Activated B cell treated with CpG ODN at 0.5 μM for 24 hours (primary cell): ENCODE data around the gene CHIA. TPM values are rescaled to one million over a fixed set of nuclear protein-coding genes. Genes with fewer than 3 reads are reported as not detected.

Experiments
- ATAC-seq: fragments of 200-7000 bp; cut with Tn5 transposase; one replicate; pipeline ENCODE4 v1.10.0; 2021; ENCODE audit warnings: low read depth, mild to moderate bottlenecking, moderate library complexity
- CTCF ChIA-PET: fragments of 350-600 bp; sonication (Branson Sonifier 250); formaldehyde crosslinking; loops from one replicate; lab custom pipeline; 2021; ENCODE audit warnings: antibody characterized with exemption; lab: Charles Lee
- POLR2A ChIA-PET: fragments of 350-600 bp; sonication (Branson Sonifier 250); formaldehyde crosslinking; loops from one replicate; lab custom pipeline; 2021; ENCODE audit warnings: antibody characterized with exemption; lab: Charles Lee
- DNase-seq: peaks from one replicate; pipeline ENCODE4 v3.0.0; 2022
- H3K27ac Mint-ChIP-seq: one replicate; pipeline ENCODE4 v1.8.0; 2020; ENCODE audit warnings: mixed read lengths
- H3K27me3 Mint-ChIP-seq: one replicate; pipeline ENCODE4 v1.8.0; 2021; ENCODE audit warnings: mixed read lengths
- H3K36me3 Mint-ChIP-seq: one replicate; pipeline ENCODE4 v1.8.0; 2021; ENCODE audit warnings: low read depth, mixed read lengths
- H3K4me1 Mint-ChIP-seq: one replicate; pipeline ENCODE4 v1.8.0; 2021; ENCODE audit warnings: mixed read lengths
- H3K4me3 Mint-ChIP-seq: one replicate; pipeline ENCODE4 v1.8.0; 2020; ENCODE audit warnings: mild to moderate bottlenecking, mixed read lengths
- H3K9me3 Mint-ChIP-seq: one replicate; pipeline ENCODE4 v1.8.0; 2020; ENCODE audit warnings: mixed read lengths
- CTCF ChIP-seq: fragments of 200-600 bp; IDR thresholded peaks from one replicate; pipeline ENCODE4 v1.8.0; 2022; ENCODE audit warnings: antibody characterized with exemption, mild to moderate bottlenecking
- intact Hi-C: fragments of 100-400 bp; cut with micrococcal nuclease; formaldehyde crosslinking; loops from one replicate; pipeline ENCODE4 v1.15.1; 2024
- total RNA-seq: library from RNA; stranded (reverse); gene quantifications from 2 replicates; pipeline ENCODE4 v1.2.3, GENCODE V29; 2022

The CHIA gene
- total RNA-seq, 1 donor from 2014 or later: not detected

GRCh38 chr1:111281411-111281810, 9.2 kb upstream of the CHIA start:
- Mint-ChIP-seq H3K4me1 (no peaks in the 10 kb centered on the region), H3K36me3 (no peaks in the 10 kb centered on the region), H3K9me3 (no peaks in the 10 kb centered on the region), H3K27me3 (no peaks in the 10 kb centered on the region), H3K4me3 (no peak overlapping the region), H3K27ac (no peak overlapping the region)
- ChIA-PET CTCF (no interaction called here), POLR2A (no interaction called here)
- no peak for TF ChIP-seq CTCF
- ATAC-seq (no peak), DNase-seq (no peak)
- intact Hi-C loops: no loop called here

GRCh38 chr1:111283838-111284237, 6.8 kb upstream of the CHIA start:
- Mint-ChIP-seq H3K27ac (no peak overlapping the region), H3K4me3 (no peak overlapping the region), H3K27me3 (no peaks in the 10 kb centered on the region), H3K36me3 (no peaks in the 10 kb centered on the region), H3K4me1 (no peaks in the 10 kb centered on the region), H3K9me3 (no peaks in the 10 kb centered on the region)
- no peak for TF ChIP-seq CTCF
- intact Hi-C loops: no loop called here
- CTCF ChIA-PET: no interaction called here
- DNase-seq: no peak
- no peak for ATAC-seq
- POLR2A ChIA-PET: no interaction called here

- no peak for TF ChIP-seq CTCF
- intact Hi-C loops: loop anchor here (2.0 kb wide), 1 partner anchor 15 kb away; no protein-coding TSS in a partner anchor
Observed at GRCh38 chr1:111285879-111286278, 4.8 kb upstream of the CHIA start.

GRCh38 chr1:111286912-111287311, 3.7 kb upstream of the CHIA start:
- no peak for TF ChIP-seq CTCF
- H3K9me3 Mint-ChIP-seq: peaks cover 3% of the 10 kb centered on the region
- no peak overlapping the region for H3K4me3 Mint-ChIP-seq
- no peaks in the 10 kb centered on the region for H3K36me3 Mint-ChIP-seq
- ChIA-PET POLR2A (no interaction called here), CTCF (no interaction called here)
- intact Hi-C loops: loop anchor here (2.0 kb wide), 1 partner anchor 16 kb away; no protein-coding TSS in a partner anchor
- no peaks in the 10 kb centered on the region for H3K27me3 Mint-ChIP-seq
- no peak for DNase-seq
- H3K4me1 Mint-ChIP-seq: no peaks in the 10 kb centered on the region
- ATAC-seq: no peak
- H3K27ac Mint-ChIP-seq: no peak overlapping the region

More at GRCh38 chr1:111285879-111286278, 4.8 kb upstream of the CHIA start:
- no peaks in the 10 kb centered on the region for H3K4me1 Mint-ChIP-seq
- no peaks in the 10 kb centered on the region for H3K36me3 Mint-ChIP-seq
- H3K27ac Mint-ChIP-seq: no peak overlapping the region
- no peaks in the 10 kb centered on the region for H3K9me3 Mint-ChIP-seq
- H3K27me3 Mint-ChIP-seq: no peaks in the 10 kb centered on the region
- H3K4me3 Mint-ChIP-seq: no peak overlapping the region
- ChIA-PET CTCF (no interaction called here), POLR2A (no interaction called here)
- DNase-seq (no peak), ATAC-seq (no peak)

- no peaks in the 10 kb centered on the region for H3K4me1 Mint-ChIP-seq
- H3K27me3 Mint-ChIP-seq: no peaks in the 10 kb centered on the region
- TF ChIP-seq CTCF: no peak
- H3K4me3 Mint-ChIP-seq: no peak overlapping the region
- DNase-seq (no peak), ATAC-seq (no peak)
- no peaks in the 10 kb centered on the region for H3K36me3 Mint-ChIP-seq
- H3K27ac Mint-ChIP-seq: no peak overlapping the region
- POLR2A ChIA-PET: no interaction called here
- CTCF ChIA-PET: interaction anchor here (0.8 kb wide), 1 partner anchor 352 kb away, joined by 3 read pairs; no protein-coding TSS in a partner anchor
- H3K9me3 Mint-ChIP-seq: peaks cover 3% of the 10 kb centered on the region
- intact Hi-C loops: no loop called here
Observed at GRCh38 chr1:111289371-111289770, 1.3 kb upstream of the CHIA start.
